SH-SY5Y (cell line): ENCODE data around the gene PKDCC.

Experiments used
- GATA2 ChIP-seq: IDR thresholded peaks from 2 replicates; pipeline ENCODE4 v1.6.1; 2011; ENCODE audit warnings: mild to moderate bottlenecking, low read depth, low read length
- GATA3 ChIP-seq: IDR thresholded peaks from 2 replicates; pipeline ENCODE4 v1.6.1; 2011; ENCODE audit warnings: low read depth, mild to moderate bottlenecking, low read length, moderate library complexity

- TF ChIP-seq GATA3 (no peak), GATA2 (no peak)
Observed at GRCh38 chr2:42091671-42092070, 43.9 kb downstream of the PKDCC start.
